RWPE2 (cell line): Measurements from ENCODE around the gene IFI16.
"Not testable (repeated sequence)": the region's sequence is repeated elsewhere in the genome, so short reads cannot be mapped to it uniquely, and the experiment has no call there.

Source experiments
- ATAC-seq: fragments of 200-7000 bp; cut with Tn5 transposase; 3 replicates; pipeline ENCODE4 v1.9.1; 2021; ENCODE audit warnings: low read depth
- DNase-seq: peaks from one replicate; pipeline ENCODE4 v3.0.0-alpha.2; 2020; ENCODE audit warnings: low spot score
- H3K27ac ChIP-seq: fragments of 450-650 bp; 2 replicates; pipeline ENCODE4 v1.5.1; 2017; ENCODE audit warnings: mild to moderate bottlenecking; ENCODE audit not compliant: poor library complexity, severe bottlenecking
- H3K27me3 ChIP-seq: fragments of 250-450 bp; sonication (Bioruptor Pico); 2 replicates; pipeline ENCODE4 v1.5.1; 2021; ENCODE audit warnings: mild to moderate bottlenecking, moderate library complexity; ENCODE audit not compliant: insufficient read depth, poor library complexity, severe bottlenecking
- H3K36me3 ChIP-seq: fragments of 250-450 bp; sonication (Bioruptor Pico); 2 replicates; pipeline ENCODE4 v1.5.1; 2020; ENCODE audit warnings: low read depth, mild to moderate bottlenecking, moderate library complexity
- H3K4me1 ChIP-seq: fragments of 250-450 bp; sonication (Bioruptor Pico); 2 replicates; pipeline ENCODE4 v1.5.1; 2021; ENCODE audit warnings: mild to moderate bottlenecking, moderate library complexity; ENCODE audit not compliant: insufficient read depth, poor library complexity, severe bottlenecking
- H3K4me3 ChIP-seq: fragments of 250-450 bp; sonication (Bioruptor Pico); 2 replicates; pipeline ENCODE4 v1.5.1; 2021; ENCODE audit warnings: mild to moderate bottlenecking, moderate library complexity; ENCODE audit not compliant: severe bottlenecking
- H3K9me3 ChIP-seq: fragments of 250-450 bp; sonication (Bioruptor Pico); 2 replicates; pipeline ENCODE4 v1.5.1; 2021; ENCODE audit warnings: mild to moderate bottlenecking, moderate library complexity; ENCODE audit not compliant: severe bottlenecking
- CTCF ChIP-seq: fragments of 450-650 bp; IDR thresholded peaks from one replicate; pipeline ENCODE4 v1.5.1; 2017; ENCODE audit warnings: mild to moderate bottlenecking, moderate library complexity; ENCODE audit not compliant: poor library complexity, severe bottlenecking

IFI16 gene

GRCh38 chr1:159030311-159030710, 20.6 kb downstream of the IFI16 start:
- DNase-seq (no peak), ATAC-seq (no peak)
- Histone ChIP-seq H3K4me3 (no peak overlapping the region), H3K4me1 (no peaks in the 10 kb centered on the region), H3K36me3 (peaks cover 69% of the 10 kb centered on the region), H3K27me3 (no peaks in the 10 kb centered on the region), H3K9me3 (no peaks in the 10 kb centered on the region), H3K27ac (no peak overlapping the region)
- no peak for TF ChIP-seq CTCF

GRCh38 chr1:159030877-159031447, 21.3 kb downstream of the IFI16 start:
- Histone ChIP-seq H3K36me3 (peaks cover 69% of the 10 kb centered on the region), H3K27me3 (no peaks in the 10 kb centered on the region), H3K27ac (no peak overlapping the region), H3K9me3 (no peaks in the 10 kb centered on the region), H3K4me3 (no peak overlapping the region), H3K4me1 (no peaks in the 10 kb centered on the region)
- ATAC-seq = no peak
- no peak for DNase-seq
- TF ChIP-seq CTCF = no peak

GRCh38 chr1:159040206-159040605, 30.5 kb downstream of the IFI16 start:
- DNase-seq (no peak), ATAC-seq (peak; percentile 29; the same call in 1 of the 3 replicates)
- no peaks in the 10 kb centered on the region for H3K27me3 ChIP-seq
- H3K9me3 ChIP-seq = no peaks in the 10 kb centered on the region
- H3K4me3 ChIP-seq = no peak overlapping the region
- H3K27ac ChIP-seq = no peak overlapping the region
- H3K4me1 ChIP-seq = no peaks in the 10 kb centered on the region
- peaks cover 80% of the 10 kb centered on the region for H3K36me3 ChIP-seq
- no peak for TF ChIP-seq CTCF

- ATAC-seq (no peak), DNase-seq (no peak)
- no peaks in the 10 kb centered on the region for H3K27me3 ChIP-seq
- H3K4me1 ChIP-seq = no peaks in the 10 kb centered on the region
- H3K36me3 ChIP-seq = peaks cover 80% of the 10 kb centered on the region
- H3K4me3 ChIP-seq = no peak overlapping the region
- H3K9me3 ChIP-seq = no peaks in the 10 kb centered on the region
- H3K27ac ChIP-seq = no peak overlapping the region
- TF ChIP-seq CTCF = no peak
Measured at GRCh38 chr1:159040893-159041724, 31.4 kb downstream of the IFI16 start.

- H3K27me3 ChIP-seq, ATAC-seq, H3K4me1 ChIP-seq, H3K9me3 ChIP-seq, DNase-seq, H3K27ac ChIP-seq, H3K4me3 ChIP-seq: not testable (repeated sequence)
- peaks cover 59% of the 10 kb centered on the region for H3K36me3 ChIP-seq
Measured at GRCh38 chr1:159046486-159046885, 36.8 kb downstream of the IFI16 start.
